ENCODE data around the gene COL2A1.

The COL2A1 gene

GRCh38 chr12:47977046-47977771 is 27.1 kb downstream of the COL2A1 start (continued):
- TF ChIP-seq HIC1 (tag by site-specific recombination; IDR thresholded peaks at IDR 0.05) (no peak), ZNF19 (tag by site-specific recombination; IDR thresholded peaks at IDR 0.05; ENCODE audit: low read depth) (no peak), ZNF830 (tag by site-specific recombination; IDR thresholded peaks at IDR 0.05; ENCODE audit: low read depth) (no peak), REPIN1 (tag by site-specific recombination; IDR thresholded peaks at IDR 0.05; ENCODE audit: low read depth) (no peak), ZNF366 (tag by site-specific recombination; conservative IDR thresholded peaks at IDR 0.05) (no peak), ZNF394 (tag by site-specific recombination; IDR thresholded peaks at IDR 0.05; ENCODE audit: borderline replicate concordance) (no peak), MYNN (tag by site-specific recombination; IDR thresholded peaks at IDR 0.05; ENCODE audit: borderline replicate concordance) (no peak), BCL11B (tag by site-specific recombination; IDR thresholded peaks at IDR 0.05; ENCODE audit: low read depth) (no peak), ZNF221 (tag by site-specific recombination; IDR thresholded peaks at IDR 0.05; ENCODE audit: borderline replicate concordance) (no peak)
- TF ChIP-seq, protein P1, sequence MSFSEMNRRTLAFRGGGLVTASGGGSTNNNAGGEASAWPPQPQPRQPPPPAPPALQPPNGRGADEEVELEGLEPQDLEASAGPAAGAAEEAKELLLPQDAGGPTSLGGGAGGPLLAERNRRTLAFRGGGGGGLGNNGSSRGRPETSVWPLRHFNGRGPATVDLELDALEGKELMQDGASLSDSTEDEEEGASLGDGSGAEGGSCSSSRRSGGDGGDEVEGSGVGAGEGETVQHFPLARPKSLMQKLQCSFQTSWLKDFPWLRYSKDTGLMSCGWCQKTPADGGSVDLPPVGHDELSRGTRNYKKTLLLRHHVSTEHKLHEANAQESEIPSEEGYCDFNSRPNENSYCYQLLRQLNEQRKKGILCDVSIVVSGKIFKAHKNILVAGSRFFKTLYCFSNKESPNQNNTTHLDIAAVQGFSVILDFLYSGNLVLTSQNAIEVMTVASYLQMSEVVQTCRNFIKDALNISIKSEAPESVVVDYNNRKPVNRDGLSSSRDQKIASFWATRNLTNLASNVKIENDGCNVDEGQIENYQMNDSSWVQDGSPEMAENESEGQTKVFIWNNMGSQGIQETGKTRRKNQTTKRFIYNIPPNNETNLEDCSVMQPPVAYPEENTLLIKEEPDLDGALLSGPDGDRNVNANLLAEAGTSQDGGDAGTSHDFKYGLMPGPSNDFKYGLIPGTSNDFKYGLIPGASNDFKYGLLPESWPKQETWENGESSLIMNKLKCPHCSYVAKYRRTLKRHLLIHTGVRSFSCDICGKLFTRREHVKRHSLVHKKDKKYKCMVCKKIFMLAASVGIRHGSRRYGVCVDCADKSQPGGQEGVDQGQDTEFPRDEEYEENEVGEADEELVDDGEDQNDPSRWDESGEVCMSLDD (tag by site-specific recombination; IDR thresholded peaks at IDR 0.05) = no peak

DNA sequence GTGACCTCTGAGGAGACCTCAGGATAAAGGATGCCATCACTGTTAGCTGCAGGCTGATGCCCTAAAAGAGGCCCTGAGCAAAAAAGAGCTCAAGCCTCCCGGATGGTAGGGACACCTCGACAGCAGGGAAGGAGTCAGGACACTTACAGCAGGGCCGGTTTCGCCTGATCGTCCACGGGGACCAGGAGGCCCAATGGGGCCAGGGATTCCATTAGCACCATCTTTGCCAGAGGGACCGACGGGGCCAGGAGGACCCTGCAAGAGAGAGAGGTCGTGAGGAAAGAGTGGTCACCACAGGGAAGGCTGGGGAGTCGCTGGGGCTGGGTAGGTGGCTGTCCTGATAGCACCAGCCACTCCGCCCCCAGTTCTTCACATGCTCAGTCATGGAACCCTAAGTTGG is 28.5 kb downstream of the COL2A1 start:
- no peaks in the 10 kb centered on the region for H3K4me1 ChIP-seq (ENCODE audit: control insufficient read depth, insufficient read depth, low read length)
- ChIA-PET POLR2A (no interaction called here), CTCF (interaction anchor here (0.6 to 1.0 kb wide), 2 partner anchors 9 to 12 kb away, joined by 3 to 4 read pairs; partner anchors contain the start of gene TMEM106C)
- no peaks in the 10 kb centered on the region for H3K9me3 ChIP-seq (ENCODE audit: control insufficient read depth, insufficient read depth, low read depth, low read length)
- H3K4me3 ChIP-seq (ENCODE audit: low read depth, low read length) = no peak overlapping the region
- H3K36me3 ChIP-seq (ENCODE audit: control insufficient read depth in 2 of 2, insufficient read depth in 1 of 2, low read length in 2 of 2) = peaks cover 0 to 53% of the 10 kb centered on the region in 2 experiments; a peak in 1 of 3 replicates
- no peak overlapping the region for H3K27ac ChIP-seq (ENCODE audit: extremely low read depth, low read depth, low read length)
- TF ChIP-seq, protein P2, sequence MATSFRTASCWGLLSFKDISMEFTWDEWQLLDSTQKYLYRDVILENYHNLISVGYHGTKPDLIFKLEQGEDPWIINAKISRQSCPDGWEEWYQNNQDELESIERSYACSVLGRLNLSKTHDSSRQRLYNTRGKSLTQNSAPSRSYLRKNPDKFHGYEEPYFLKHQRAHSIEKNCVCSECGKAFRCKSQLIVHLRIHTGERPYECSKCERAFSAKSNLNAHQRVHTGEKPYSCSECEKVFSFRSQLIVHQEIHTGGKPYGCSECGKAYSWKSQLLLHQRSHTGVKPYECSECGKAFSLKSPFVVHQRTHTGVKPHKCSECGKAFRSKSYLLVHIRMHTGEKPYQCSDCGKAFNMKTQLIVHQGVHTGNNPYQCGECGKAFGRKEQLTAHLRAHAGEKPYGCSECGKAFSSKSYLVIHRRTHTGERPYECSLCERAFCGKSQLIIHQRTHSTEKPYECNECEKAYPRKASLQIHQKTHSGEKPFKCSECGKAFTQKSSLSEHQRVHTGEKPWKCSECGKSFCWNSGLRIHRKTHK (tag by site-specific recombination; IDR thresholded peaks at IDR 0.05) = no peak
- no peak for TF ChIP-seq ZNF785 (tag by site-specific recombination; IDR thresholded peaks at IDR 0.05)
- TF ChIP-seq ZNF184 (tag by site-specific recombination; IDR thresholded peaks at IDR 0.05) = no peak
- TF ChIP-seq ZNF830 (tag by site-specific recombination; IDR thresholded peaks at IDR 0.05; ENCODE audit: low read depth) = no peak
- no peak for TF ChIP-seq ZNF140 (tag by site-specific recombination; IDR thresholded peaks at IDR 0.05)
- TF ChIP-seq, protein P3, sequence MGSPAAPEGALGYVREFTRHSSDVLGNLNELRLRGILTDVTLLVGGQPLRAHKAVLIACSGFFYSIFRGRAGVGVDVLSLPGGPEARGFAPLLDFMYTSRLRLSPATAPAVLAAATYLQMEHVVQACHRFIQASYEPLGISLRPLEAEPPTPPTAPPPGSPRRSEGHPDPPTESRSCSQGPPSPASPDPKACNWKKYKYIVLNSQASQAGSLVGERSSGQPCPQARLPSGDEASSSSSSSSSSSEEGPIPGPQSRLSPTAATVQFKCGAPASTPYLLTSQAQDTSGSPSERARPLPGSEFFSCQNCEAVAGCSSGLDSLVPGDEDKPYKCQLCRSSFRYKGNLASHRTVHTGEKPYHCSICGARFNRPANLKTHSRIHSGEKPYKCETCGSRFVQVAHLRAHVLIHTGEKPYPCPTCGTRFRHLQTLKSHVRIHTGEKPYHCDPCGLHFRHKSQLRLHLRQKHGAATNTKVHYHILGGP (tag by site-specific recombination; IDR thresholded peaks at IDR 0.05) = no peak
- TF ChIP-seq ZNF677 (tag by site-specific recombination; IDR thresholded peaks at IDR 0.05) = no peak
- TF ChIP-seq IKZF3 (tag by site-specific recombination; IDR thresholded peaks at IDR 0.05) = no peak
- no peak for TF ChIP-seq ZNF600 (tag by site-specific recombination; IDR thresholded peaks at IDR 0.05)
- no peak for TF ChIP-seq ZNF175 (tag by site-specific recombination; IDR thresholded peaks at IDR 0.05)
- no peak for TF ChIP-seq ZNF138 (tag by site-specific recombination; IDR thresholded peaks at IDR 0.05; ENCODE audit: borderline replicate concordance)
- no peak for TF ChIP-seq ZBTB48 (tag by site-specific recombination; IDR thresholded peaks at IDR 0.05)
- TF ChIP-seq, protein P4, sequence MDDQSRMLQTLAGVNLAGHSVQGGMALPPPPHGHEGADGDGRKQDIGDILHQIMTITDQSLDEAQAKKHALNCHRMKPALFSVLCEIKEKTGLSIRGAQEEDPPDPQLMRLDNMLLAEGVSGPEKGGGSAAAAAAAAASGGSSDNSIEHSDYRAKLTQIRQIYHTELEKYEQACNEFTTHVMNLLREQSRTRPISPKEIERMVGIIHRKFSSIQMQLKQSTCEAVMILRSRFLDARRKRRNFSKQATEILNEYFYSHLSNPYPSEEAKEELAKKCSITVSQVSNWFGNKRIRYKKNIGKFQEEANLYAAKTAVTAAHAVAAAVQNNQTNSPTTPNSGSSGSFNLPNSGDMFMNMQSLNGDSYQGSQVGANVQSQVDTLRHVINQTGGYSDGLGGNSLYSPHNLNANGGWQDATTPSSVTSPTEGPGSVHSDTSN (CRISPR knock-in tag; IDR thresholded peaks at IDR 0.05) = no peak
- TF ChIP-seq ZNF664 (tag by site-specific recombination; IDR thresholded peaks at IDR 0.05) = no peak
- TF ChIP-seq ZNF658 (tag by site-specific recombination; IDR thresholded peaks at IDR 0.05) = no peak
- TF ChIP-seq YY1 (tag by site-specific recombination; IDR thresholded peaks at IDR 0.05) = no peak

Data from HEK293 (cell line).